HepG2 (cell line): ENCODE measurements around the gene TOB2. TPM values are rescaled to one million over a fixed set of nuclear protein-coding genes. Genes with fewer than 3 reads are reported as not detected.
A peak's percentile ranks its signal among the peaks of the same experiment; 100 is the strongest.

Experiments used
- BCL6 ChIP-seq: IDR thresholded peaks from 2 replicates; pipeline ENCODE4 v1.6.1; 2016; ENCODE audit warnings: missing genetic modification reagents, missing compliant biosample characterization
- BCLAF1 ChIP-seq: fragments of 450-650 bp; IDR thresholded peaks from 2 replicates; pipeline ENCODE4 v1.6.1; 2017; ENCODE audit warnings: mild to moderate bottlenecking
- HMGA1 ChIP-seq: sonication (generic); formaldehyde crosslinking; conservative IDR thresholded peaks from 2 replicates; pipeline ENCODE4 v1.4.0; 2020; ENCODE audit warnings: missing genetic modification reagents
- HNF1A ChIP-seq, 2 experiments: sonication (generic) in 1 of 2; formaldehyde crosslinking in 1 of 2; IDR thresholded peaks; 2 replicates each; pipeline versions ENCODE4 v1.4.0 to v1.6.1; 2016 to 2020; ENCODE audit warnings: borderline replicate concordance in 1 of 2, low read depth in 1 of 2, mild to moderate bottlenecking in 1 of 2, missing genetic modification reagents in 1 of 2
- NONO ChIP-seq, 2 experiments: fragments of 450-650 bp in 1 of 2; sonication (generic) in 1 of 2; formaldehyde crosslinking in 1 of 2; IDR thresholded peaks in 1 of 2; conservative IDR thresholded peaks in 1 of 2; 2 replicates each; pipeline versions ENCODE4 v1.6.1 to v1.8.0; 2017 to 2022; ENCODE audit warnings: mild to moderate bottlenecking in 1 of 2, missing genetic modification reagents in 1 of 2, moderate library complexity in 1 of 2
- RBFOX2 ChIP-seq: fragments of 200-400 bp; formaldehyde crosslinking; IDR thresholded peaks from 2 replicates; pipeline ENCODE4 v1.6.1; 2017; ENCODE audit warnings: low read depth, mild to moderate bottlenecking, low read length
- SIX1 ChIP-seq: sonication (generic); formaldehyde crosslinking; IDR thresholded peaks from 2 replicates; pipeline ENCODE4 v1.4.0; 2020; ENCODE audit warnings: missing genetic modification reagents, borderline replicate concordance
- SOX6 ChIP-seq, 2 experiments: fragments of 450-650 bp in 1 of 2; sonication (generic) in 1 of 2; formaldehyde crosslinking in 1 of 2; IDR thresholded peaks; 2 replicates each; pipeline versions ENCODE4 v1.4.0 to v1.6.1; 2017 to 2020; ENCODE audit warnings: antibody characterized with exemption in 1 of 2, mild to moderate bottlenecking in 1 of 2, missing genetic modification reagents in 1 of 2
- SSRP1 ChIP-seq: IDR thresholded peaks from 2 replicates; pipeline ENCODE4 v1.6.1; 2016; ENCODE audit warnings: control low read depth
- THAP11 ChIP-seq: IDR thresholded peaks from 2 replicates; pipeline ENCODE4 v1.6.1; 2016; ENCODE audit warnings: missing biosample characterization, missing genetic modification reagents
- THAP7 ChIP-seq: sonication (generic); formaldehyde crosslinking; IDR thresholded peaks from 2 replicates; pipeline ENCODE4 v1.8.1; 2023; ENCODE audit warnings: mild to moderate bottlenecking, missing genetic modification reagents
- ZNF720 ChIP-seq: sonication (generic); formaldehyde crosslinking; IDR thresholded peaks from 2 replicates; pipeline ENCODE4 v1.4.0; 2020; ENCODE audit warnings: missing genetic modification reagents
- ZSCAN25 ChIP-seq: sonication (generic); formaldehyde crosslinking; IDR thresholded peaks from 2 replicates; pipeline ENCODE4 v1.8.0; 2022; ENCODE audit warnings: mild to moderate bottlenecking, missing genetic modification reagents
- ZSCAN29 ChIP-seq: sonication (generic); formaldehyde crosslinking; conservative IDR thresholded peaks from 2 replicates; pipeline ENCODE4 v1.4.0; 2020; ENCODE audit warnings: mild to moderate bottlenecking, missing genetic modification reagents
- polyA plus RNA-seq, 8 experiments: library from polyadenylated mRNA; depleted of rRNA in 3 of 8; stranded (reverse) in 7 of 8; unstranded in 1 of 8; fragments of >200 nt; fragmentation: Illumina TruSeq in 4 of 8; extraction: Trizol in 4 of 8; gene quantifications; 2 replicates each; pipeline versions ENCODE4 v1.2.1 to v1.2.3, GENCODE V29; 2011 to 2016; ENCODE audit warnings: low read depth in 4 of 8, missing spikeins in 1 of 8, mixed read lengths in 1 of 8; ENCODE audit not compliant: insufficient read depth in 1 of 8
- total RNA-seq, 5 experiments: library from RNA; depleted of rRNA; stranded (reverse); fragments of >200 nt; fragmentation: Illumina TruSeq; extraction: Trizol; gene quantifications; 2 replicates each; pipeline ENCODE4 v1.2.3, GENCODE V29; 2016; ENCODE audit warnings: low read depth in 1 of 5

The TOB2 gene
- total and polyA plus RNA-seq, 2 of the 13 experiments (the other 11 are each of a cell fraction or from before 2014, with no cell fraction given) = 12.2 to 13.7 TPM

- TF ChIP-seq SIX1 (CRISPR knock-in tag) = no peak
- TF ChIP-seq THAP11 = peak; percentile 80
- TF ChIP-seq SSRP1 (CRISPR knock-in tag) = no peak
- peak; percentile 49 for TF ChIP-seq BCL6 (CRISPR knock-in tag)
- no peak for TF ChIP-seq THAP7 (CRISPR knock-in tag)
- TF ChIP-seq SOX6 (IDR thresholded peaks at IDR 0.05) = no peak
- no peak; the same call in 1 of the 2 replicates for TF ChIP-seq SOX6 (CRISPR knock-in tag; IDR thresholded peaks at IDR 0.05)
- no peak for TF ChIP-seq BCLAF1
- TF ChIP-seq ZSCAN29 (CRISPR knock-in tag) = no peak
- no peak for TF ChIP-seq NONO (IDR thresholded peaks at IDR 0.05)
- peak; percentile 82 for TF ChIP-seq NONO (CRISPR knock-in tag; conservative IDR thresholded peaks at IDR 0.05)
- no peak for TF ChIP-seq RBFOX2
- no peak; the same call in 1 of the 2 replicates for TF ChIP-seq ZNF720 (CRISPR knock-in tag)
- TF ChIP-seq HNF1A (IDR thresholded peaks at IDR 0.05; ENCODE audit: low read depth) = no peak
- TF ChIP-seq HNF1A (CRISPR knock-in tag; IDR thresholded peaks at IDR 0.05; ENCODE audit: borderline replicate concordance) = no peak
- peak; percentile 53; the same call in 1 of the 2 replicates for TF ChIP-seq ZSCAN25 (CRISPR knock-in tag)
- TF ChIP-seq HMGA1 (CRISPR knock-in tag) = no peak
These were observed 42.9 kb downstream of the TOB2 start (continued) for GRCh38 chr22:41403532-41404318.
